GM12864 (cell line): ENCODE data around the gene STAB2.
A peak's percentile ranks its signal among the peaks of the same experiment; 100 is the strongest.

ENCODE experiments used
- DNase-seq: peaks from one replicate; pipeline ENCODE4 v3.0.0-alpha.2; 2011; ENCODE audit warnings: low read depth
- H3K4me3 ChIP-seq: 2 replicates; pipeline ENCODE4 v1.5.1; 2011; ENCODE audit warnings: mild to moderate bottlenecking, low read depth, low read length, control low read depth
- TF ChIP-seq, protein P1 (sequence below): IDR thresholded peaks from 2 replicates; pipeline ENCODE4 v1.5.1; 2011; ENCODE audit warnings: low read depth, mild to moderate bottlenecking, moderate library complexity, low read length, control low read depth, inconsistent platforms; ENCODE audit errors: missing control alignments

The STAB2 gene

DNA sequence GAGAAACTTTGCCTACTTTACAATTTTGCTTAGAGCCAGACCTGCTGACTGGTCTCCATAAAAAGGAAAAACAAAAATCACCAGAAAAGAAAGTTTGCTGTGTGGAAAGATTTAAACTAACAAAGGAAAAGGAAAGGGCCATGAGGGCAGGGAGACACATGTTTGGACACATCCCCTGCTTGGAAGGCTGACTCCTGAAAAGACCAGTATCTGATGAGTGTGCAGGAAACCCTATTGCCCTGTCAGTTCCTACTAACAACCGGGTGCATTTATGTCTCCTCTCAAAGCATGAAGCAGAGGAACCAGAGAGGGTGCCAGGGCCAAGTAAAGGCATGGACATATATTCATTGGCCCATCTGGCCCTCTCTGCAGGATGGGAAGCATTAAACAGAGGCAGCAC is 7.0 kb upstream of the STAB2 start:
- TF ChIP-seq, protein P1, sequence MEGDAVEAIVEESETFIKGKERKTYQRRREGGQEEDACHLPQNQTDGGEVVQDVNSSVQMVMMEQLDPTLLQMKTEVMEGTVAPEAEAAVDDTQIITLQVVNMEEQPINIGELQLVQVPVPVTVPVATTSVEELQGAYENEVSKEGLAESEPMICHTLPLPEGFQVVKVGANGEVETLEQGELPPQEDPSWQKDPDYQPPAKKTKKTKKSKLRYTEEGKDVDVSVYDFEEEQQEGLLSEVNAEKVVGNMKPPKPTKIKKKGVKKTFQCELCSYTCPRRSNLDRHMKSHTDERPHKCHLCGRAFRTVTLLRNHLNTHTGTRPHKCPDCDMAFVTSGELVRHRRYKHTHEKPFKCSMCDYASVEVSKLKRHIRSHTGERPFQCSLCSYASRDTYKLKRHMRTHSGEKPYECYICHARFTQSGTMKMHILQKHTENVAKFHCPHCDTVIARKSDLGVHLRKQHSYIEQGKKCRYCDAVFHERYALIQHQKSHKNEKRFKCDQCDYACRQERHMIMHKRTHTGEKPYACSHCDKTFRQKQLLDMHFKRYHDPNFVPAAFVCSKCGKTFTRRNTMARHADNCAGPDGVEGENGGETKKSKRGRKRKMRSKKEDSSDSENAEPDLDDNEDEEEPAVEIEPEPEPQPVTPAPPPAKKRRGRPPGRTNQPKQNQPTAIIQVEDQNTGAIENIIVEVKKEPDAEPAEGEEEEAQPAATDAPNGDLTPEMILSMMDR, result no peak
- DNase-seq, result no peak
- no peak overlapping the region for H3K4me3 ChIP-seq

DNA sequence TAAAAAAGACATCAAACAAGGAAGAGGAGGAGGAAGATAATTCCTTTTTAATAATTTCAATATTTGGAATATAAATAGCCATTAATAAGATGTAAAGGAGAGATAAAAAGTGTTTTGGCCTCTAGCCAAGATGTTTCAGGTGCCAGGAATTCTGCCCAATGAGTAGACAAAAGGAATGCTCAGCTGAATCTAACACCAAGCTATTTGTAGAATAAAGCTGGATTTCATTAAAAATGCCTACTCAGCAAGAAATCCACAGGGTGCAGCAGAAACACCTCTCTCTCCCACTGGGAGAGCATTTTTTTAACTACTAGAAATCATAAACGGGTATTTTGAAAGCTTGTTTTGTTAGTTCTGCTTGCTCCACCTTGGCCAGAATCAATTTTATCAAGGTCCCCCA is 4.1 kb upstream of the STAB2 start:
- H3K4me3 ChIP-seq, result no peak overlapping the region
- DNase-seq, result no peak
- TF ChIP-seq, protein P1, result no peak

DNA sequence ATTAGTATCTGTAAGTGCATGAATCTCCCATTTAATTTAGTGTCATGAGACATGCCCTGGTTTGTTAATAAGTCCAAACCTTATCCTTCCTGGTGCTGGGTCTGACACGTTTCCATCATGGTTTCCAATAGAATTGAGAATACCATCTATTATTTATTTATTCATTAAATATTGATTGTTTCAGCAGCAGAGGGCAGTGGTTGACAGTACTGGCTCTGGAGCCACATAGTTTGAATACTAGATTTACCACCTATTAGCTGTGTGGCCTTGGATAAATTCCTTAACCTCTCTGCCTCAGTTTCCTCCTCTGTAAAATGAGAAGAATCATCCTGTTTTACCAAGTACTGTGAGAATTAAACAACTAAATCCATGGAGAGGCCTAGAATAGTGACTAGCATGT is 941 bp upstream of the STAB2 start:
- DNase-seq, result no peak
- H3K4me3 ChIP-seq, result no peak overlapping the region
- TF ChIP-seq, protein P1, result no peak

DNA sequence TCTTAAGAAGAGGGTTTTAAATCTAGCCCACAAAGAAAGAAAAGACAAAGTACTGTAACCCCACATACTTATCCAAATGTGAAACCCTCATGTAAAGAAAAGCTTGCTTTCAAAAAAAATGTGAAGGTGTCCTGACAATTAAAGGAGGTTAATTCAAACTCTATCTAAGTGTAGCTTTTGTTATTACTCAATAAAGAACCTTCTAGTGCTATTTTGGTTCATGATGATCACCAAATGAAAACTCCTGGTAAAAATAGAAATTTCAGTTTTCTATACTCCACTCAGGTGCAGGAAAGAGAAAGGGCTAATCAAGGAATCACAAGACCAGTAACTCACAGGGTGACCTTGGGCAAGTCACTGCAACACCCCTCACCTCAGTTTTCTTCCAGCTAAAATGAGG is 1.6 kb downstream of the STAB2 start:
- DNase-seq, result no peak
- H3K4me3 ChIP-seq, result no peak overlapping the region
- TF ChIP-seq, protein P1, result no peak

DNA sequence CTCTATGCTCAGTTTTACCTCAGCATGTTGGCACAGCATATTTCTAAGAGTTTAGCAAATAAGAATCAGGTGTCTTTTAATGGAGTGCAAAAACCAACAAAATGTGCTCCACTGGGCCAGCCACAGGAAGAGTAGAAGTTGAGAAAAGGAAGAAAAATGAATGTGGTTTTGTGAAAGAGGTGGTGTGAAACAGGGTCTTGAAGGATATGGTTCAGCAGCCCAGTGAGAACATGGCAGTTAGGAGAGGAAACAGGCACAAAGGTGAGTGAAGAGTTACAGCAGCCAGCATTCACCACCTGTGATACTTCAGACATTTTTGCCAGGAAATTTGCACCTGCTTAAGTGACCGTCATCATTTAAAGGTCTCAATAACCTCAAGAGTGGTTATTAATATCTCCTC is 2.4 kb downstream of the STAB2 start:
- no peak overlapping the region for H3K4me3 ChIP-seq
- TF ChIP-seq, protein P1, result no peak
- peak; percentile 24 for DNase-seq

DNA sequence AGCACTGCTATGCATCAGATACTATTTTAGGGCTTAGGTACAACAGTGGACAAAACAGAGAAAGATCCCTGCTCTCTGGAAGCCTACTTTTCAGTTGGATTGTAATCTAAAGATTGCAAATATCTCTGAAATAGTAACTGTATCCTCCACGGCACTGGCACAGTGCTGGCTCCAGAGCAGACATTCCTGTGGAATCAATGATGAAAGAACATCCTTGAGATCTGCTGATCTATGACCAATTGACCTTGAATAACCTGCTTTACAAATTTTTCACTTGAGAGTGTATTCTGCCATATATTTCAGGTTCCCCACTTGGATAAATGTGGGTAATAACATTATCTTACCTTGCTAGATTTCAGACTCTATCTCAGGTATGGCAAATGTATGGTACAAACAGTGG is 3.2 kb downstream of the STAB2 start:
- no peak overlapping the region for H3K4me3 ChIP-seq
- DNase-seq, result no peak
- TF ChIP-seq, protein P1, result no peak

DNA sequence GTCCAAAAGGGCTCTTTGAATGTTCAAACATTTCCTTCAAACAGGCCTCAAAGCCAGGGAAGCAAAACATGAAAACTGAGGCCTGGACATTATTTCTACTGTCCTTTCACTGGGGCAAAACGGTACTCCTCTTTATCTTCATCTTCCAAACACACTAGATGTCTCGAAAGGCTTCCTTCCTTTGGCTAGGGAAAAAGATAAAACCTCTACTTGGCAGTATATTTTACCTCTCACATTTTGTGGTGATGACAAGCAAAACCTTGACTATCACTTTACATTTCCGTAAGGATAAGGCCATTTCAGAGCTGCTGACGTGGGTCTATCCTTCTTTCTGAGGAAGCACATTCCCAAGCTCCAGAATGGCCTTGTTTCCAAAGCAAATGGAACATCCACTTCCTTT is 9.9 kb downstream of the STAB2 start:
- no peak overlapping the region for H3K4me3 ChIP-seq
- DNase-seq, result no peak
- TF ChIP-seq, protein P1, result no peak
